ENCODE measurements around the gene DNER. TPM values are rescaled to one million over a fixed set of nuclear protein-coding genes. Genes with fewer than 3 reads are reported as not detected.

DNER gene
- total and polyA plus RNA-seq, 2 donors (not counting 1 experiment from before 2014, with no cell fraction given) = not detected

DNA sequence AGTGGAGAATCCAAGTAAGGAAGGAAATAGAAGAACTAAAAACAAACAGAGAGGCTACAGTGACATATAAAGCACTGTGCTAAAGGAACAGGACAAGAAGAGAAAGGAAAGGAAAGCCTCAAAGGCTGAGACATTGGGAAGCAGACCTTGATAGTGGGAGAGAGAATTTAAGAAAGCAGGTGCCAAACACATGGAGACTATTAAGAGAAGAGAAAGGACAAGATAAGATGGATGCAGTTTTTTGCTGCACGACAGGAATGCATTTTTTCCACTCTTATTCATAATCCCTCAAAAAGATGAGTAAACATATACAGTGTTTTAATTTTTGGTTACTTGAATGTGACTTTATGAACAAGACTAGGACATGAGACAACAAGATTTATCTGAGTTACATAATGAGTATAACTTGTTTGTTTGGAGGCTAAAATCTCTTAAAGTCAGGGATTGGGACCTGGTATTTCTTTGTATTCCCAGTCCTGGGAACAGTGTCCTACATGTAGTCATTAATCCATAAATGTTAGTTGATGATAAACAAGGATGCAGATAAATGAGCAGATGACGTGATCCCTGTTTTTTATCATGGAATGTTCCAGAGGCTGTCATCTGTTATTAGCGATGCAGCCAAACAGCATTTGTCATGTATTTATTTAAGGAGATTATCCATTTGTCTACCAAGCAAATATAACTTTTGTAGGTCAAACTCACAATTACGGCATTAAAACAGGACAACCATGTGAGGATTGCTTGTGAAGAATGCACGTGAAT, 141.7 kb downstream of the DNER start:
- no peaks in the 10 kb centered on the region for H3K36me3 ChIP-seq (replicated peaks in 1 of 2; ENCODE audit: control extremely low read depth in 1 of 2, control insufficient read depth in 1 of 2, extremely low read depth in 1 of 2, insufficient read depth in 2 of 2, low read length in 1 of 2)
- H2AFZ ChIP-seq (ENCODE audit: insufficient read depth, low read depth, low read length, poor library complexity, severe bottlenecking) = no peak overlapping the region
- no peaks in the 10 kb centered on the region for H3K27me3 ChIP-seq (replicated peaks in 1 of 4; ENCODE audit: control extremely low read depth in 1 of 4, control insufficient read depth in 3 of 4, insufficient read depth in 4 of 4, low read length in 3 of 4)
- CTCF ChIA-PET = no interaction called here
- H3K9me3 ChIP-seq (ENCODE audit: control extremely low read depth in 1 of 3, control insufficient read depth in 2 of 3, insufficient read depth in 1 of 3, low read length in 2 of 3) = no peaks in the 10 kb centered on the region
- no peaks in the 10 kb centered on the region for H3K79me2 ChIP-seq (ENCODE audit: control insufficient read depth, insufficient read depth, low read length)
- peaks cover 13% of the 10 kb centered on the region for H3K27me3 Mint-ChIP-seq
- H3K4me1 ChIP-seq (ENCODE audit: control insufficient read depth in 2 of 2, insufficient read depth in 2 of 2, low read length in 2 of 2) = no peaks in the 10 kb centered on the region
- intact Hi-C loops (cut with micrococcal nuclease) = no loop called here
- H3K27ac Mint-ChIP-seq = no peak overlapping the region
- no peak overlapping the region for H3K27ac ChIP-seq (ENCODE audit: low read length in 2 of 2)
- 82% methylated on average over 2 of the region's 5 CpGs for WGBS (ENCODE audit: insufficient coverage)
- no peaks in the 10 kb centered on the region for H3K4me1 Mint-ChIP-seq
- TF ChIP-seq, protein P1, sequence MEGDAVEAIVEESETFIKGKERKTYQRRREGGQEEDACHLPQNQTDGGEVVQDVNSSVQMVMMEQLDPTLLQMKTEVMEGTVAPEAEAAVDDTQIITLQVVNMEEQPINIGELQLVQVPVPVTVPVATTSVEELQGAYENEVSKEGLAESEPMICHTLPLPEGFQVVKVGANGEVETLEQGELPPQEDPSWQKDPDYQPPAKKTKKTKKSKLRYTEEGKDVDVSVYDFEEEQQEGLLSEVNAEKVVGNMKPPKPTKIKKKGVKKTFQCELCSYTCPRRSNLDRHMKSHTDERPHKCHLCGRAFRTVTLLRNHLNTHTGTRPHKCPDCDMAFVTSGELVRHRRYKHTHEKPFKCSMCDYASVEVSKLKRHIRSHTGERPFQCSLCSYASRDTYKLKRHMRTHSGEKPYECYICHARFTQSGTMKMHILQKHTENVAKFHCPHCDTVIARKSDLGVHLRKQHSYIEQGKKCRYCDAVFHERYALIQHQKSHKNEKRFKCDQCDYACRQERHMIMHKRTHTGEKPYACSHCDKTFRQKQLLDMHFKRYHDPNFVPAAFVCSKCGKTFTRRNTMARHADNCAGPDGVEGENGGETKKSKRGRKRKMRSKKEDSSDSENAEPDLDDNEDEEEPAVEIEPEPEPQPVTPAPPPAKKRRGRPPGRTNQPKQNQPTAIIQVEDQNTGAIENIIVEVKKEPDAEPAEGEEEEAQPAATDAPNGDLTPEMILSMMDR (IDR thresholded peaks at IDR 0.05) = no peak
- TF ChIP-seq EZH2 (IDR thresholded peaks at IDR 0.05; ENCODE audit: borderline replicate concordance, insufficient read depth, low read depth, low read length, poor library complexity, severe bottlenecking) = no peak
- H3K4me3 Mint-ChIP-seq = no peak overlapping the region
- no peak overlapping the region for H3K9ac ChIP-seq (ENCODE audit: low read length)
- no peak for DNase-seq
- H3K4me2 ChIP-seq (replicated peaks; ENCODE audit: low read depth, low read length, poor library complexity, severe bottlenecking) = no peak overlapping the region
- no peak for ATAC-seq (ENCODE audit: low read depth)
- POLR2A ChIA-PET = no interaction called here
- no peak overlapping the region for H3K4me3 ChIP-seq (ENCODE audit: control extremely low read depth in 1 of 5, extremely low read depth in 1 of 5, insufficient read depth in 1 of 5, low read depth in 2 of 5, low read length in 4 of 5)
- no peaks in the 10 kb centered on the region for H3K9me3 Mint-ChIP-seq (ENCODE audit: insufficient read depth)
- H4K20me1 ChIP-seq (ENCODE audit: control insufficient read depth, insufficient read depth, low read length, poor library complexity, severe bottlenecking) = no peaks in the 10 kb centered on the region

DNA sequence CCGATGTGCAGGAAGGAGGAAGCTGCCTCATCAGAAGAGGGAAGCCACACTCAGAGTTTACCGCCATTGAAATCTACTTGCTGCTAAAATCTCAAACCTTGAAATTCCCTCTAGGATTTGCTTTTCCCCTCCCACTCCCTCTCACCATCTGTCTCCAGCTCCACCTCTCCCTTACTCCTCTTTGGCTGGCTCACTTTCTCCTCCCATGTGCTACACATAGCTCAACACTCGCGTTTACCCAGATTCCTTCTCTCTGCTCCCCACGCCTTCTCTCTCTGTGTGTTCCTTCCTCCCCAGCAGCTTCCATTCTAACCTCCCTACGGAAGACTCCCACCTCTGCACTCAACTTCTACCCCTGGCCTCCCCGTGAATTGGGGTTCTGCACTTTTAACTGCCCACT, 143.1 kb downstream of the DNER start:
- Histone ChIP-seq H2AFZ (ENCODE audit: insufficient read depth, low read depth, low read length, poor library complexity, severe bottlenecking) (no peak overlapping the region), H3K36me3 (replicated peaks in 1 of 2; ENCODE audit: control extremely low read depth in 1 of 2, control insufficient read depth in 1 of 2, extremely low read depth in 1 of 2, insufficient read depth in 2 of 2, low read length in 1 of 2) (no peaks in the 10 kb centered on the region), H3K27ac (ENCODE audit: low read length in 2 of 2) (no peak overlapping the region), H4K20me1 (ENCODE audit: control insufficient read depth, insufficient read depth, low read length, poor library complexity, severe bottlenecking) (no peaks in the 10 kb centered on the region), H3K4me2 (replicated peaks; ENCODE audit: low read depth, low read length, poor library complexity, severe bottlenecking) (no peak overlapping the region), H3K4me3 (ENCODE audit: control extremely low read depth in 1 of 5, extremely low read depth in 1 of 5, insufficient read depth in 1 of 5, low read depth in 2 of 5, low read length in 4 of 5) (no peak overlapping the region), H3K4me1 (ENCODE audit: control insufficient read depth in 2 of 2, insufficient read depth in 2 of 2, low read length in 2 of 2) (no peaks in the 10 kb centered on the region), H3K9me3 (ENCODE audit: control extremely low read depth in 1 of 3, control insufficient read depth in 2 of 3, insufficient read depth in 1 of 3, low read length in 2 of 3) (no peaks in the 10 kb centered on the region), H3K9ac (ENCODE audit: low read length) (no peak overlapping the region), H3K27me3 (replicated peaks in 1 of 4; ENCODE audit: control extremely low read depth in 1 of 4, control insufficient read depth in 3 of 4, insufficient read depth in 4 of 4, low read length in 3 of 4) (no peaks in the 10 kb centered on the region), H3K79me2 (ENCODE audit: control insufficient read depth, insufficient read depth, low read length) (no peaks in the 10 kb centered on the region)
- TF ChIP-seq, protein P1 (IDR thresholded peaks at IDR 0.05) = no peak
- no peak for TF ChIP-seq EZH2 (IDR thresholded peaks at IDR 0.05; ENCODE audit: borderline replicate concordance, insufficient read depth, low read depth, low read length, poor library complexity, severe bottlenecking)
- ATAC-seq (ENCODE audit: low read depth) = no peak
- CTCF ChIA-PET = no interaction called here
- intact Hi-C loops (cut with micrococcal nuclease) = no loop called here
- DNase-seq = no peak
- POLR2A ChIA-PET = no interaction called here
- WGBS (ENCODE audit: insufficient coverage) = 91% methylated on average over 7 of the region's 7 CpGs
- no peaks in the 10 kb centered on the region for H3K9me3 Mint-ChIP-seq (ENCODE audit: insufficient read depth)
- no peak overlapping the region for H3K27ac Mint-ChIP-seq
- H3K27me3 Mint-ChIP-seq = peaks cover 5% of the 10 kb centered on the region
- H3K4me3 Mint-ChIP-seq = no peak overlapping the region
- H3K4me1 Mint-ChIP-seq = no peaks in the 10 kb centered on the region
